AG10803 (cell line): ENCODE measurements around the gene TAS2R31.

Source experiments
- DNase-seq: peaks from one replicate; pipeline ENCODE4 v3.0.0; 2010; ENCODE audit warnings: low read depth
- H3K4me3 ChIP-seq: 2 replicates; pipeline ENCODE4 v1.5.1; 2011; ENCODE audit warnings: mild to moderate bottlenecking, low read length, control low read depth
- TF ChIP-seq, protein P1 (sequence below): conservative IDR thresholded peaks from 2 replicates; pipeline ENCODE4 v1.5.1; 2011; ENCODE audit warnings: mild to moderate bottlenecking, low read length, control low read depth, inconsistent platforms

TAS2R31 gene

DNA sequence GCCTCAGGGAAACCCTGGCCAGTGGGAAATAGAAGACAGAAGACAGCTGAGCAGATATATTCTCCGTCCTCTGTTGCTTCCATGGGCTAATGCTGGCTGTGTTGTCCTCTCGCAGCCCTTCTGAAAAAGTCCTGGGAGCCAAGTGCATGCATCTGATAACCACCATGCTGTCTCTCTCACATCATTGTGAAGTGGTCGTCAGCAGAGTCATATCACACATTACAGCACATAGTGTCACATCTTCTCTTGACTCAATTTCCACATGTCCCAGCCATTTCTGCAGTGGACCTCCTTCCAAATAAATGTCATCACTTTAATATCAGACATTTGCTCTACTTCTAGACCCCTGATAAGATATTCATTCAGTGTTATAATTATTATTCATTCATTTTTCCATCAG lies 36.9 kb downstream of the TAS2R31 start:
- TF ChIP-seq, protein P1, sequence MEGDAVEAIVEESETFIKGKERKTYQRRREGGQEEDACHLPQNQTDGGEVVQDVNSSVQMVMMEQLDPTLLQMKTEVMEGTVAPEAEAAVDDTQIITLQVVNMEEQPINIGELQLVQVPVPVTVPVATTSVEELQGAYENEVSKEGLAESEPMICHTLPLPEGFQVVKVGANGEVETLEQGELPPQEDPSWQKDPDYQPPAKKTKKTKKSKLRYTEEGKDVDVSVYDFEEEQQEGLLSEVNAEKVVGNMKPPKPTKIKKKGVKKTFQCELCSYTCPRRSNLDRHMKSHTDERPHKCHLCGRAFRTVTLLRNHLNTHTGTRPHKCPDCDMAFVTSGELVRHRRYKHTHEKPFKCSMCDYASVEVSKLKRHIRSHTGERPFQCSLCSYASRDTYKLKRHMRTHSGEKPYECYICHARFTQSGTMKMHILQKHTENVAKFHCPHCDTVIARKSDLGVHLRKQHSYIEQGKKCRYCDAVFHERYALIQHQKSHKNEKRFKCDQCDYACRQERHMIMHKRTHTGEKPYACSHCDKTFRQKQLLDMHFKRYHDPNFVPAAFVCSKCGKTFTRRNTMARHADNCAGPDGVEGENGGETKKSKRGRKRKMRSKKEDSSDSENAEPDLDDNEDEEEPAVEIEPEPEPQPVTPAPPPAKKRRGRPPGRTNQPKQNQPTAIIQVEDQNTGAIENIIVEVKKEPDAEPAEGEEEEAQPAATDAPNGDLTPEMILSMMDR = no peak
- H3K4me3 ChIP-seq = no peak overlapping the region
- no peak for DNase-seq

- no peak for DNase-seq
- TF ChIP-seq, protein P1 = no peak
- H3K4me3 ChIP-seq = no peak overlapping the region
These were observed 42.1 kb downstream of the TAS2R31 start for GRCh38 chr12:10989107-10989506.

GRCh38 chr12:10986812-10987211 lies 44.4 kb downstream of the TAS2R31 start, which contains the start of gene TAS2R50:
Gene TAS2R50 (minus strand): TSS chr12:10986912. CDS start chr12:10986860, 52 bp downstream.
- TF ChIP-seq, protein P1 = no peak

DNA sequence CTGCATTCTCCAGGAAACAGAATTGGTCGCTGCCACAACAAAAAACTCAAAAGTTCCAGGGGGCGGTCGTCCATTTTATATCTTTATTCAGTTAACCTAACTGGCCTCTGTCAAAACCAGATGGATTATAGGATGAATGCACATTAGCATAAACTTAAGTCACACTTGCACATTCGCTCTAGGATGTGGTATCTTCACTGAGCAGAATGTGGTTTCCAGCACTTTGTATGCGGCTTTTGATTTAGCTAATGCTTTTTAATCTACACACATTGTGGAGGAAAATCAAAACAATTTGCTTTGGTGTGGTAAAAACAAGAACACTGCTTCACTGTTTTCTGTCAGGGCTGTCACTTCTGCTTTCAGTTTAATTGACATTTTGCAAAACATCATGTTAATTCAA lies 49.0 kb downstream of the TAS2R31 start:
- no peak for DNase-seq
- no peak overlapping the region for H3K4me3 ChIP-seq
- TF ChIP-seq, protein P1 = no peak

More at GRCh38 chr12:10986812-10987211, 44.4 kb downstream of the TAS2R31 start, which contains the start of gene TAS2R50:
- no peak for DNase-seq
- no peak within 1 kb of the TSS for H3K4me3 ChIP-seq
